GM12874 (cell line): ENCODE results near the gene SCN2B.
A peak's percentile ranks its signal among the peaks of the same experiment; 100 is the strongest.

Experiments used
- CTCF ChIP-seq: IDR thresholded peaks from 2 replicates; pipeline ENCODE4 v1.5.1; 2011; ENCODE audit warnings: low read depth, mild to moderate bottlenecking, control low read depth, low read length, moderate library complexity; ENCODE audit not compliant: insufficient read depth

SCN2B gene

GRCh38 chr11:118199135-118199534 is 22.7 kb upstream of the SCN2B start:
- TF ChIP-seq CTCF = no peak

GRCh38 chr11:118198370-118198769 is 21.9 kb upstream of the SCN2B start:
- TF ChIP-seq CTCF = peak; percentile 91

GRCh38 chr11:118194835-118195627 is 18.6 kb upstream of the SCN2B start:
- TF ChIP-seq CTCF = no peak

GRCh38 chr11:118193910-118194566 is 17.6 kb upstream of the SCN2B start:
- TF ChIP-seq CTCF = no peak

- TF ChIP-seq CTCF = no peak
Measured at GRCh38 chr11:118186346-118187107, 10.1 kb upstream of the SCN2B start.

- no peak for TF ChIP-seq CTCF
Measured at GRCh38 chr11:118184784-118185579, 8.5 kb upstream of the SCN2B start.
